UCSD-AML1 (cell line): ENCODE results near the gene DAPP1.
"Not testable (repeated sequence)": the region's sequence is repeated elsewhere in the genome, so short reads cannot be mapped to it uniquely, and the experiment has no call there.

Experiments used
- DNase-seq: peaks from one replicate; lab custom pipeline; 2025; ENCODE audit not compliant: unreplicated experiment; lab: John Stamatoyannopoulos, UW

The DAPP1 gene

GRCh38 chr4:99824070-99824599 lies 7.5 kb downstream of the DAPP1 start:
- no peak for DNase-seq

GRCh38 chr4:99825272-99825671 lies 8.6 kb downstream of the DAPP1 start:
- DNase-seq, result no peak

- DNase-seq, result no peak
Measured at GRCh38 chr4:99826016-99826415, 9.4 kb downstream of the DAPP1 start.

- DNase-seq, result no peak
Measured at GRCh38 chr4:99827454-99827853, 10.8 kb downstream of the DAPP1 start.

GRCh38 chr4:99827857-99828256 lies 11.2 kb downstream of the DAPP1 start:
- DNase-seq, result no peak

GRCh38 chr4:99828477-99828876 lies 11.8 kb downstream of the DAPP1 start:
- no peak for DNase-seq

- not testable (repeated sequence) for DNase-seq
Measured at GRCh38 chr4:99830051-99830450, 13.4 kb downstream of the DAPP1 start.

- no peak for DNase-seq
Measured at GRCh38 chr4:99832321-99832720, 15.7 kb downstream of the DAPP1 start.

GRCh38 chr4:99832758-99833157 lies 16.1 kb downstream of the DAPP1 start:
- no peak for DNase-seq

- no peak for DNase-seq
Measured at GRCh38 chr4:99833756-99834155, 17.1 kb downstream of the DAPP1 start.

GRCh38 chr4:99834569-99834968 lies 17.9 kb downstream of the DAPP1 start:
- DNase-seq, result no peak

GRCh38 chr4:99835942-99836341 lies 19.3 kb downstream of the DAPP1 start:
- DNase-seq, result no peak

GRCh38 chr4:99838927-99839326 lies 22.3 kb downstream of the DAPP1 start:
- no peak for DNase-seq

- no peak for DNase-seq
Measured at GRCh38 chr4:99841129-99841528, 24.5 kb downstream of the DAPP1 start.

- no peak for DNase-seq
Measured at GRCh38 chr4:99843413-99843812, 26.8 kb downstream of the DAPP1 start.

- no peak for DNase-seq
Measured at GRCh38 chr4:99844048-99844447, 27.4 kb downstream of the DAPP1 start.

- DNase-seq, result no peak
Measured at GRCh38 chr4:99845179-99845578, 28.6 kb downstream of the DAPP1 start.

- DNase-seq, result no peak
Measured at GRCh38 chr4:99845708-99846469, 29.3 kb downstream of the DAPP1 start.

- no peak for DNase-seq
Measured at GRCh38 chr4:99846891-99847290, 30.3 kb downstream of the DAPP1 start.

GRCh38 chr4:99847362-99847976 lies 30.8 kb downstream of the DAPP1 start:
- no peak for DNase-seq

- DNase-seq, result no peak
Measured at GRCh38 chr4:99848591-99849001, 32.0 kb downstream of the DAPP1 start.

GRCh38 chr4:99852199-99852749 lies 35.6 kb downstream of the DAPP1 start:
- DNase-seq, result no peak
